HG03521 (cell line): ENCODE results near the gene MTCL3.
A peak's percentile ranks its signal among the peaks of the same experiment; 100 is the strongest.

Source experiments
- ATAC-seq: cut with Tn5 transposase; IDR thresholded peaks from one replicate; pipeline ENCODE4 v1.9.1; 2021; ENCODE audit warnings: mild to moderate bottlenecking, moderate library complexity; ENCODE audit not compliant: unreplicated experiment

MTCL3 gene

DNA sequence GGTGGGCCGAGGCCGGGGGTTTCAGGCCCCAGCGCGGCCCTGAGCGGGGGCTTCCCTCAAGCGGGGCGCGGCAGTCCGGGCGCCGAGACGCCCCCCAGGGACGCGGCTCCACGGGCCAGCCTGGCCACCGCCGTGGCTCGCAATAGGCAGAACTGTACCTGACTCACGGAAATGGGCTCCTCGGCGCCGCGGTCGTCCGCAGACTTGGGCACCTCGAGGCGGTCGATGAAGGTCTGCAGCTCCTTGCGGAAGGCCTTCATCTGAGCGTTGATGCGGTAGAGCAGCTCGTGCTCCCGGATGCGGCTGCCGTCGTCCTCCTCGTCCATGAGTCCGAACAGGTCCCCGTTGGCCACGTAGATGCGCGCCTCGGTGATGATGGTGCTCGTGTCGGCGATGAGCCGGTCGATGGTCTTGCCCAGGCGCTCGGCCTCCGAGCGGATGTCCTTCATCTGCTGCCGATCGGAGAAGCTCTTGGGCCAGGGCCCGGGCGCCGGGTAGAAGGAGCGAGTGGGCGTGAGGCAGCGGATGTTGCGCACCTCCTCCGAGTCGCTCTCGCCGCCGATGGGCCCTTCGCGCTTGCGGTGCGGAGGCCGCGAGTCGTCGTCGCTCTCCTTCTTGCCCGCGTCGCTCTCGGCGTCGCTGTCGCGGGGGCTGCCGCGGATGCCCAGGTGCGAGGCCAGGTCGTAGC lies 43.9 kb downstream of the MTCL3 start:
- ATAC-seq: no peak

DNA sequence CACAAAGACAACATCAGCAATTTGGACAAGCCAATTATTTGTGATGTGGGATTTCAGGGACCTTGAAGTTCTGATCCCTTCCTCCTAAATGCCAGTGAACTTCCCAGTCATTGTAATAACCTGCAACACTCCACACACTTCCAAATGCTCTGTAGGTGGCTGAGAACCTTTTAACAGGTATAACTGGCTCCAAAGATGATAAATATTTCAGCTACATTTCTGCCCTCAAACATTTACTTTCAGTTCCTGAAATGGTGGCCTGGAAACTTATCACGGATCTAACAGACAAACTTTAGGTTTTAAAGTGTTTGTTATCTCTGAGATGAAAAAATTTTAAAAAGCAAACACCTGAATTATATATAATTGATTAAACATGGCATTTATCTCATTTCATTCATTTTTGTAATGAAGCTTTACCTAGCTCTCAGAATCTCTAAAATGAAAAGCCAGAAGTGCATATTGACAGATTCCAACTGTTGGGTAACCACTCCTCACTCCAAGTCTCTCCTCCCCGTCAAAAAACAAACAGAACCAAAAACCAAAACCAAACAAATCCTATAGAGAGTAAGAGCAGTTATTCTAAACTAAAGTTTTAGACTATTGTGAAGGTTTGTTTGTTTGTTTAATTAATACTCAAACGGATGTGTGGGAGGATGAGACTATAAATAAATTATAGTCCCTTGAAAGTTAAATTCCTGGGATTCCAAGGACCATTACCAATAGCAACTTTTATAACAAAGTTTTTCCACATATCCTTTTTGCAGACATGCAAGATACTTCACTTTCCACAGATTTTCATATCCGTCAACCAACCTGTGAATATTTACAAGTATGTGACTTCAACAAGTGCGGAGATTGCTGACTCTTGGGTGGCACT lies 47.5 kb downstream of the MTCL3 start:
- ATAC-seq: peak; percentile 46

DNA sequence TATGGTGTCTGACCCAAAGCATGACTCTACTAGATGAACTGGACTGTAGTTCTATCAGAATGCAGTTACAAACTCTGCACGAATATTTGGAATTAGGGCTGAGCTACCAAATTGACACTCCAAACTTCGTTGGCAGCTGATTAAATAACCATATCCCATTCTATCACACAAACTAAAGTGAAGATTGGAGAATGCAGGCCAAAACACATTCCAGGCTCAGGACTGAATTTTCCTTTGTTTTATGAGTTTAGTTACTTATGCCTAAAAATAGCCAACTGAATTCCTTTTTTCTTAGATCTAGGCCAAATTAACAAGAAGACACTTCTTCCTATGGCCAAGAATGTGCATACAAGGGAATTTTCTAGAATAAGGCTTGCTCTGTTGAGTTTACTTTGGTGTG lies 50.2 kb downstream of the MTCL3 start:
- ATAC-seq: no peak

GRCh38 chr6:127466416-127466815 lies 52.7 kb downstream of the MTCL3 start:
- no peak for ATAC-seq

DNA sequence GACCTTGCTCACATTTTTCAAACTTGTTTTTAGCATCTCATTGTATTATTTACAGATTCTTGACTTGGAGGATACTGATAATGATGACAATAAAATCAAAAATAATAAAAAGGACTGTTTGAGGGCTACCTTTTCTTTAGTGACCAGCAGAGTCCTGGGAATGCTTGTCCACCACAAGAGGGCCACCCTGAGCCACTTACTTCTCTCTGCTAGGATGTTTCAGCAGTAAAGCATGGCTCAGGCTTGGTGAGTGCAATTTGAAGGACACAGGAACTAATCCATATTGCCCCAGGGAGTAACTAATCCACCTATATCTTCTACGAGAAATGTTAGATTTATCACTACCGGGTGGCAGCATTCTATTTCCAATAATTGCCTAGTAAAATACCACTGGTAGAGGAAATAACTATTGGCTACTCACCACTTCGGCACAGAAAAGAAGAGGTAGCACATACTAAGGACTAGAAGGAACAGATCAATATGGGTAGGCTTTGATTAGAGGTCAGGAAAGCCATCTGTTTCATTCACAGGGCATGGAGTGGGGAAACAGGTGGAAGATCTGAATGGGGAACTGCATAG lies 54.2 kb downstream of the MTCL3 start:
- peak; percentile 85 for ATAC-seq

DNA sequence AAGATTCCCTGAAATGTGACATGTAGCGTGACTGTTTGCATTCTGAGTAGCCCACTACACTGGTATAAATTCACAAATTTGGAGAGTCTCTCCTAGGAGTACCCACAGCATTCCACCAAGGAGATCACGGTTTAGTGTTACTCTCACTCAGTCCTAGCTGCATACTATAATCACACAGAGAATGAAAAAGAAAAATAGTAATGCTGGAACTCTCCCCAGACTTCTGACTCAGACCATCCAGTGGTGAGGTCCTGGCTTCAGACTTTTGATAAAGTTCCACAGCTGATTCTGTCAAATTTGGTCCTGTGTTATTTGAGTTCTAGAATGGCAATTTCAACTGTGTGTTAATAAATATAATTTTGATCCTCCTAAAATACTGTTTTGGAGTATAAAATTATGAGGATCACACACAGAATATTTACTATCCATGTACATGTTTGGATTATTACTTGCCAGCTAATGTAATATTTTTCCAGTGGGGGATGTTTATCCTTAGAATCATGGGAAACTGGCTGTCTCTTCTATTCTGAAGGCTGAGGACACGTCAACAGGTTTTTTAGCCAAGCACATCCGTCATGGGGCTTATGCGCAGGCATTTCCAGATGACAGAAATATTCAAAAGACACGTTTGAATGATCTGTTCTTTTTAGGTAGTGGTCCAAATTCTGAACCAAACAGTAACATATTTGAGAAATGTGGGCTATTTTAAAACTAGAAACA lies 54.8 kb downstream of the MTCL3 start:
- ATAC-seq: no peak

DNA sequence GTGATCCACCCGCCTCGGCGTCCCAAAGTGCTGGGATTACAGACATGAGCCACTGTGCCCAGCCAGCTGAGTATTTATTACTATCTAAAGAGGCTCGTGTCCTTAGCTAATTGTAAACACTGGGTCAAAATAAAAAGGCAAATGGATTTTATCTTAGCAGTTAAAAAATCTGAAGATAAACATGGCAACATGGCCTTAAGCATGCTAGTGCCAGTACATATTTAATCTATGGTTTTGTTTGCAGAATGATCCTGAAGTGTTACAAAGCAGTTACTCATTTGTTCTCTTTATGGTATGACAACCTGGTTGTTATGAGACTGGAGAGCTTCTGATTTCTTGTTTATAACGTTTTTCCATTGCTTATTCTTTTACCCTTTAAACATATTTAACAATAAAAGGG lies 56.1 kb downstream of the MTCL3 start:
- ATAC-seq: no peak

DNA sequence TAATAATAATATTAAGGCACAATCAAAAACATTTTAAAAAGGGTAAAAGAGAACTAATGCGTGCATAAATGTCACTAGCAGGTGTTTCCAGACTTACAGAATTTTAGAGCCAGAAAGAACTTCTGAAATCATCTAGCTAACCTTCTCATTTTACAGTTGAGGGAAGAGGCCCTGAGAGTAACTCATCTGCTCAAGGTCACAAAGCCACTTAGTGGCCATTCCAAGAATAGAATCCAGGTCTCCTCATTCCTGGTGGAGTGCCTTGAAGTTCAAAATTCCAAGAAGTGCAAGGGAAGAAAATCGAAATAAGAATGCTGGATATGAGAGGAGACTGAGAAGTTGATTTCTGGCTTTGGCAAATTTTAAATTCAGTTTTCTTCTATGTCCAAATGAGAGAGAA lies 56.8 kb downstream of the MTCL3 start:
- ATAC-seq: no peak

DNA sequence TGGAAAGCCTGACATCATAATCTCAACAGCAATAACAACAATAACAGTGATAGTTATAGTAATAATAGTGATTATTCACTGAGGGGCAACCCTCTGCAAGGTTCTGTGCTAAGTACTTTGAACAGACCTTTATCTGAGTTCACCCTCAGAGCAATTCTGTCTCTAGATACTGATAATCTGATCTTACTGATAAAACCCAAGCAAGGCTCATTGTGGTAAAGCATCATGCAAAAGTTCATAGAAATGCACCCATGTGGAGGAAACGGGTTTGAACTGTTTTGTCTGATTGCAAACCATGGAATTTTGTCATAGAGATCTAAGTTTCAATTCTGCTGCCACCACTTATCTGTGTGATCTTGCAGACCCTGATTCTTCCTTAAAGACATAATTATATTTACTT lies 58.7 kb downstream of the MTCL3 start:
- ATAC-seq: no peak

DNA sequence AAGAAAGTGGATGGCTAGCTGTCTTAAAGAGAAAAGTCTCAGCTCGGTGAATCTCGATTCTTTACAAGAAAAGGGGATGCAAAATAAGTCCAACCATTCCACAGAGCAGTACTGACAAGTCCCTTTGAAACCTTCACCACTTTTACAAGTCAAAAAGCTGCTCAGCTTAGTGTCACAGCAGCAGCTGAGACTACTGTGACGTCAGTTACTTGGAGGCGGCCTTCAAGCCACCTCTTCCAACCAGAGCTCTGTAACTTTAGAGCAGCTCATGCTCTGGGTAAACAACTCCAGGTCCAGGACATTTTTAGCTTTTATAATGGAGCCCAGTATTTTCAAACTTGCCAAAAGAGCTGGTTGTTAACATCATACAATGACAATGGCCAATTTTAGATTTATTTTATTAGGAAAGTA lies 59.9 kb downstream of the MTCL3 start, which contains the start of gene KIAA0408:
Gene KIAA0408 (minus strand): TSS at position 159 of the 411 bp plus-strand sequence. CDS start 5,408 bp downstream, outside the sequence.
- ATAC-seq: no peak

DNA sequence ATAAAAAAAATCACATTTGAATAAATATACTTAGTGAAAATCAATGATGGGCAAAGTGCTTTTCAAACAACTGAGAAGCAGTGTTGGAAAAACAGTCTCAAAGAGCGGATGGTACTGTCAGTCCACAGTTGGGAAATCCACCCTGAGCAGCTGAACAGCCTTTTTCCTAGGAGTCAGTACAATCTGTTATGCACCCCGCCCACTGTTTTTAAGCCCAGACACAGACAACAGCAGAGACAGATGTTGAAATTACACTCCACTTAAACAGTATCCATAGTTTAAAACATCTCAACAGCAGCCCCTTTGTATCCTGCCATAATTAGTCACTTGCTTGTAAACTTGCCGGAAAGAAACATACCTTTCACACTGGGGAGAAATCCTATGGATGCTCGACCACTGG lies 60.3 kb downstream of the MTCL3 start:
- ATAC-seq: no peak

- ATAC-seq: no peak
These were observed 60.9 kb downstream of the MTCL3 start for GRCh38 chr6:127458222-127458621.

DNA sequence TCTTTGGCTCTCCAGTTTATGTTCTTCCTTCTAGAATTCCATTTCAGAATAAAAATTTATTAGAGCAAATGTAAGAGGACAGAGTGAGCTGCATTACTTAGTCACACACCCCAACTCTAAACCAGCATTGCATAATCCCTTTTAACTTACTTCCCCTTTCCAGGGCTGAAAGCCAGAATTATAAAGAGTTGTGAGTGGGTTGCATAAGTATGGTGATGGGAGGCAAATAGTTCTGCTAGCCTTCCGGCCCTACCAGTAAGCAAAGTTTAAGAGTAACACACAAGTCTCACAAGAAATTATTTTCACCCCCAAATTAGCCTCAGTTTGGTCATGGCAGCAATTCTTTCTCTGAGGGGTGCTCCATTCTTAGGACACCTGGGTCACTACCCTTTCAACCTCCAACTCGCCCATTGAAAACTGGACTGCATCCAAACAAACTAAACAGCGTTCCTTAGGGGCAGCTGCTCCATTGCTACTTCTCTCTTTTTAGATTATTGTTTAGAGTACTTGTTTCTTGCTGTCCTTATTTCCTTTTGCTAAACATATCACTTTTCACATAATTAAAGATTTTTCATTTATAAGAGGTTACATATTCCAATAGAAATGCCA lies 61.6 kb downstream of the MTCL3 start:
- ATAC-seq: no peak

GRCh38 chr6:127456465-127456864 lies 62.7 kb downstream of the MTCL3 start:
- ATAC-seq: no peak

GRCh38 chr6:127453845-127454619 lies 65.1 kb downstream of the MTCL3 start:
- no peak for ATAC-seq

- ATAC-seq: no peak
These were observed 66.3 kb downstream of the MTCL3 start for GRCh38 chr6:127452803-127453202.

DNA sequence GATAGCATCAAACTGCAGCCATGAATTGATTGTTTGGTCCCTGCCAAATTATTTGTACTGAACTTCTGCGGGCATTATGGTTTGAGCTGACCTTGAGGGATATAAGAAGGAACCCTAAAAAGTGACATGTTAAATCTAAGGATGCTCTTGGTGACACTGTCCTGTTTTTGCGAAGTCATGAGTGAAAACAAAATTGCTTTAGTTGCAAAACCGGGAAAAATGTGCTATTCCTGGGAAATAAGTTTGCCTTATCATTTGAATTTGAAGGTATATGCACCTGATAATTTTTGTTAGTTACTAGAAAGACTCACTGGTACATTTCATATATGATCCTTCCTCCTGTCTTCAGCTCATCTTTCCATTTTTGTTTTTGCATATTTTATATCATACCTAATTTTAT lies 67.7 kb downstream of the MTCL3 start:
- no peak for ATAC-seq

GRCh38 chr6:127447780-127448179 lies 71.4 kb downstream of the MTCL3 start:
- no peak for ATAC-seq

DNA sequence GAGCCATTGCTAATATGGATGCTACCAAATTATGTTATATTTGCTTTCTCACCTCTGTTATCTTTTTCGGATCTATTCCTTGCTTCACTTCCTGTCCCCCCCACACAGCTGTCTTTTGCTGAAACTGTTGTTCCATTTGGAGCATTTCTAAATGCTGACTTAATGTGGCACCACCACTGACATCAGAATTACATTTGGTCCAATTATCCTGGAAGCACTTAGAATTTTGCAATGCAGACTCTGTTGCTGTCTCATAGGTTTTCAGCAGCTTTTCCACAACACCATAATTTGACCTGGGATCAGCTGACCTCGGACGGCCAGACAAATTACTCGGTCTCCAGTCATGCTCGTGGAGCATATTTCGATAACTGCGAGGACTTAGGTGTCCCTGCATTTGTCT lies 72.8 kb downstream of the MTCL3 start:
- ATAC-seq: no peak

DNA sequence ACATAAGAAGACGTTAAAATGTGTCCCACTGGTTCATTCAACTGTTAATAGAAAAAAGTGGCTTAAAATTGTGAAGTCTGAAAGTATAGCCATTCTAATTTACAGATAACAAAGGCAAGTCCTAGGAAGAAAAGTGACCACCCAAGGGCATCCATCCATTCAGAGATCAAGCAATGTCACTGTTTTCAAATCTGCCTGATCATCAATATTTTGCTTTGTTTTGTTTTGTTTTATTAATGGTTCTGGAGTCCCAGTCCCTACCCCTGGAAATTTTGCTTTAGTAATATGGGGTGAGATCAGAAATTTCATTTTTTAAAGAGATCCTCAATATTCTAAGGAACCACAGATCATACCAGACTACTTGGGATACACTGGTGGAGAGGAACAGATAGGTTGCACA lies 77.3 kb downstream of the MTCL3 start:
- ATAC-seq: no peak
